ENCODE measurements around the gene SETBP1. TPM values are rescaled to one million over a fixed set of nuclear protein-coding genes. Genes with fewer than 3 reads are reported as not detected.

Gene SETBP1
- total RNA-seq, 1 experiment from 2014 or later: 4.0 TPM

- BruUV-seq (replicated peaks): no TSS peak
- Mint-ChIP-seq H3K4me1 (ENCODE audit: low read depth, unreplicated experiment) (no peaks in the 10 kb centered on the region), H3K27ac (ENCODE audit: unreplicated experiment) (no peak overlapping the region), H3K36me3 (ENCODE audit: insufficient read depth, unreplicated experiment) (no peaks in the 10 kb centered on the region), H3K27me3 (ENCODE audit: insufficient read depth, unreplicated experiment) (no peaks in the 10 kb centered on the region), H3K9me3 (ENCODE audit: unreplicated experiment) (no peaks in the 10 kb centered on the region), H3K4me3 (ENCODE audit: unreplicated experiment) (no peak overlapping the region)
- no peak for DNase-seq
- ChIA-PET POLR2A (no interaction called here), CTCF (no interaction called here)
- TF ChIP-seq CTCF (IDR thresholded peaks at IDR 0.05; ENCODE audit: insufficient read depth in 1 of 2, low read depth in 1 of 2, low read length in 1 of 2, severe bottlenecking in 1 of 2, unreplicated experiment in 1 of 2): no peak
- H3K4me3 ChIP-seq (ENCODE audit: low read depth, low read length): no peak overlapping the region
- intact Hi-C loops (cut with micrococcal nuclease; ENCODE audit: unreplicated experiment): no loop called here
- no peaks in the 10 kb centered on the region for H3K36me3 ChIP-seq (ENCODE audit: control insufficient read depth, insufficient read depth, low read length)
- no peaks in the 10 kb centered on the region for H3K4me1 ChIP-seq
- no peaks in the 10 kb centered on the region for H3K27me3 ChIP-seq (replicated peaks; ENCODE audit: control insufficient read depth, insufficient read depth, low read length)
- no peaks in the 10 kb centered on the region for H3K9me3 ChIP-seq
Observed at GRCh38 chr18:45083226-45083855, 402.7 kb downstream of the SETBP1 start.

GRCh38 chr18:45084206-45084605, 403.5 kb downstream of the SETBP1 start:
- no TSS peak for BruUV-seq (replicated peaks)

GRCh38 chr18:45085916-45086624, 405.4 kb downstream of the SETBP1 start:
- Histone ChIP-seq H3K9me3 (no peaks in the 10 kb centered on the region), H3K36me3 (ENCODE audit: control insufficient read depth, insufficient read depth, low read length) (no peaks in the 10 kb centered on the region), H3K4me1 (no peaks in the 10 kb centered on the region), H3K4me3 (ENCODE audit: low read depth, low read length) (no peak overlapping the region), H3K27me3 (replicated peaks; ENCODE audit: control insufficient read depth, insufficient read depth, low read length) (no peaks in the 10 kb centered on the region)
- no peak for TF ChIP-seq CTCF (IDR thresholded peaks at IDR 0.05; ENCODE audit: insufficient read depth in 1 of 2, low read depth in 1 of 2, low read length in 1 of 2, severe bottlenecking in 1 of 2, unreplicated experiment in 1 of 2)
- Mint-ChIP-seq H3K27me3 (ENCODE audit: insufficient read depth, unreplicated experiment) (peaks cover 4% of the 10 kb centered on the region), H3K4me3 (ENCODE audit: unreplicated experiment) (no peak overlapping the region), H3K36me3 (ENCODE audit: insufficient read depth, unreplicated experiment) (no peaks in the 10 kb centered on the region), H3K9me3 (ENCODE audit: unreplicated experiment) (no peaks in the 10 kb centered on the region), H3K4me1 (ENCODE audit: low read depth, unreplicated experiment) (no peaks in the 10 kb centered on the region), H3K27ac (ENCODE audit: unreplicated experiment) (no peak overlapping the region)
- POLR2A ChIA-PET: no interaction called here
- BruUV-seq (replicated peaks): no TSS peak
- intact Hi-C loops (cut with micrococcal nuclease; ENCODE audit: unreplicated experiment): no loop called here
- DNase-seq: no peak
- CTCF ChIA-PET: no interaction called here

More at GRCh38 chr18:45084206-45084605, 403.5 kb downstream of the SETBP1 start:
- Histone ChIP-seq H3K4me3 (ENCODE audit: low read depth, low read length) (no peak overlapping the region), H3K27me3 (replicated peaks; ENCODE audit: control insufficient read depth, insufficient read depth, low read length) (no peaks in the 10 kb centered on the region), H3K36me3 (ENCODE audit: control insufficient read depth, insufficient read depth, low read length) (no peaks in the 10 kb centered on the region), H3K4me1 (no peaks in the 10 kb centered on the region), H3K9me3 (no peaks in the 10 kb centered on the region)
- no peak overlapping the region for H3K27ac Mint-ChIP-seq (ENCODE audit: unreplicated experiment)
- no peaks in the 10 kb centered on the region for H3K36me3 Mint-ChIP-seq (ENCODE audit: insufficient read depth, unreplicated experiment)
- intact Hi-C loops (cut with micrococcal nuclease; ENCODE audit: unreplicated experiment): no loop called here
- no peaks in the 10 kb centered on the region for H3K4me1 Mint-ChIP-seq (ENCODE audit: low read depth, unreplicated experiment)
- ChIA-PET POLR2A (no interaction called here), CTCF (no interaction called here)
- H3K27me3 Mint-ChIP-seq (ENCODE audit: insufficient read depth, unreplicated experiment): peaks cover 4% of the 10 kb centered on the region
- no peak for TF ChIP-seq CTCF (IDR thresholded peaks at IDR 0.05; ENCODE audit: insufficient read depth in 1 of 2, low read depth in 1 of 2, low read length in 1 of 2, severe bottlenecking in 1 of 2, unreplicated experiment in 1 of 2)
- no peak for DNase-seq
- no peak overlapping the region for H3K4me3 Mint-ChIP-seq (ENCODE audit: unreplicated experiment)
- no peaks in the 10 kb centered on the region for H3K9me3 Mint-ChIP-seq (ENCODE audit: unreplicated experiment)
